ENCODE data around the gene AMBP.
"Not testable (repeated sequence)": the region's sequence is repeated elsewhere in the genome, so short reads cannot be mapped to it uniquely, and the experiment has no call there.

The AMBP gene

DNA sequence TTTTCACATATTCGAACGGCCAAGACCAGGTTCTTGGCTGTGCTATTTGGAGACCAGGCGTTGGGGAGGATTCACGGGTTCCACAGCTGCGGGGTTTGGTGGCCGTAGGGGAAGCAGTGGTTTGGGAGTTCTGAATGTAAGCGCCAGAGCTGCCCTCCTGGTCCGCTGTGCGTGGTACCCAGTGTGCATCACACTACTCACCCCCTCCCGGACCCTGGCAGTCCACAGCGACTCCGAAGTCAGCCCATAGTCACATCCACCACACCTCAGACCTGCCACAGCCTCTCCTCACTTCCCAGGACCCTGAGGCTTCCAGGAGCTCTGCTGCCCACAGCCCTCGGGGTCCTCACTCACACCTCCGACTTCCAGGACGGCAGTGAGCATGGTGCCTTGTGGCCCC is 26.8 kb downstream of the AMBP start:
- DNase-seq (ENCODE audit: low read depth in 2 of 2), result no peak

DNA sequence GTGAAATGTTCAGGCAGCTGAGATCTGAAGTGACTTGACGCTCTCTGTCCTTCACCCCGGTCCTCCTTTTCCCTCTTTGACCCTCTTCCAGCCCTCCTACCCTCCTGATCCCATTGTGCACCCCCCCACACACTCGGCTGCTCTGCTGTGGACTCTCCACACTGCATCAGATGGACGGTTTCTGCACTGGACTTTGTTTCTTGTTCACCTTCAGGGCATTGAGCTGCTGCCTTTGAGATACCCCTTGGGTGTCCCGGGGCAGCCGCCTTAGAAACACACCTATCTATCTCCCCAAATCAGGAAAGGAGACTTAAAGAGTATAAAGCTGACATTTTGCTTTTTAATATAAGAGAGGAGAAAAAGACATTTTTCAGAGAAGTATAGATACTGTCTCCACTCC is 27.5 kb downstream of the AMBP start:
- DNase-seq (ENCODE audit: low read depth in 2 of 2), result no peak

GRCh38 chr9:114050226-114050568 is 27.9 kb downstream of the AMBP start:
- DNase-seq (ENCODE audit: low read depth in 2 of 2), result no peak

DNA sequence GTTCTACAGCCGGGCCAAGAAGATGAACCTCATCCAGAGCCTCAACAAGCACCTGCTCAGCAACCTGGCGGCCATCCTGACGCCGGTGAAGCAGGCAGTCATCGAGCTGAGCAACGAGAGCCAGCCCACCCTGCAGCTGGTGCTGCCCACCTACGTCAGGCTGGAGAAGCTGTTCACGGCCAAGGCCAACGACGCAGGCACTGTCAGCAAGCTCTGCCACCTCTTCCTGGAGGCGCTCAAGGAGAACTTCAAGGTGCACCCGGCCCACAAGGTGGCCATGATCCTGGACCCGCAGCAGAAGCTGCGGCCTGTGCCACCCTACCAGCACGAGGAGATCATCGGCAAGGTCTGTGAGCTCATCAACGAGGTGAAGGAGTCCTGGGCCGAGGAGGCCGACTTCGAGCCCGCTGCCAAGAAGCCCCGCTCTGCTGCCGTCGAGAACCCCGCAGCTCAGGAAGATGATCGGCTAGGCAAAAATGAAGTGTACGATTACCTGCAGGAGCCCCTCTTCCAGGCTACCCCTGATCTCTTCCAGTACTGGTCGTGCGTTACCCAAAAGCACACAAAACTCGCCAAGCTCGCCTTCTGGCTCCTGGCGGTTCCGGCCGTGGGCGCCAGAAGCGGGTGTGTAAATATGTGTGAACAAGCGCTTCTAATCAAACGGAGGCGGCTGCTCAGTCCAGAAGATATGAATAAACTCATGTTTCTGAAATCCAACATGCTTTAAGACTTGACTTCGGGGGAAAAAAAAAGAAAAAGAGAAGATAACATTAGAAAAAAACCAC is 28.5 kb downstream of the AMBP start:
- DNase-seq (ENCODE audit: low read depth in 2 of 2), result no peak

GRCh38 chr9:114048533-114049415 is 29.3 kb downstream of the AMBP start:
- DNase-seq (ENCODE audit: low read depth in 2 of 2), result no peak

- DNase-seq (ENCODE audit: low read depth in 2 of 2), result no peak
Measured at GRCh38 chr9:114047717-114048116, 30.4 kb downstream of the AMBP start.

GRCh38 chr9:114046875-114047274 is 31.2 kb downstream of the AMBP start:
- DNase-seq (ENCODE audit: low read depth in 2 of 2), result no peak

GRCh38 chr9:114046237-114046755 is 31.8 kb downstream of the AMBP start:
- DNase-seq (ENCODE audit: low read depth in 2 of 2), result no peak

GRCh38 chr9:114043660-114044059 is 34.4 kb downstream of the AMBP start:
- not testable (repeated sequence) for DNase-seq (ENCODE audit: low read depth in 2 of 2)

GRCh38 chr9:114039484-114039883 is 38.6 kb downstream of the AMBP start:
- DNase-seq (ENCODE audit: low read depth in 2 of 2), result no peak

DNA sequence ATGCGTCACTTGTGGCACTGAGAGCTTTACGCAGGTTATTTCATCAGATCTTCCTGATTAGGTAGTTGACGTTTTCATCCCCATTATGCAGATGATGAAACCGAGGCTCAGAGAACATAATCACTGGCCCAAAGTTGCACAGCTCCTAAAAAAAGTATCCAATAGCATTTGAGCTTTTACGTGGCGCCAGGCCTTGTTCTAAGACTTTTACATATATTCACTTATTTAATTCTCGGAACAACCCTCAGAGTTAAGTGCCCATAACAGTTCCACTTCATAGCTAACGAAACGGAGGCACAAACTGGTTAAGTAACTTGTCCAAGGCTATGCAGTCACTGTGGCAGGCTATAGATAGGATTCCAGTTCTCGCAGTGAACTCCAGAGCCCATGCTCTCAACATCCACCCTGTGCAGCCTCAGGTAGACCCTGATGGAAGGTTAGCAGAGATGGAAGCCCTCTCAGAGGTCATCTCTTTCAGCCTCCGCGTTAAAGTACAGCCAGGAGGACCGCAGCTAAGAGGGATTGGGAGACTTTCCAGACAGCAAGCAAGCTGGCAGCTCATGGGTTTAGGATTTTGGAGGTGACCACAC is 39.3 kb downstream of the AMBP start:
- DNase-seq (ENCODE audit: low read depth in 2 of 2), result no peak

- no peak for DNase-seq (ENCODE audit: low read depth in 2 of 2)
Measured at GRCh38 chr9:114037961-114038723, 40.0 kb downstream of the AMBP start.

GRCh38 chr9:114037249-114037648 is 40.9 kb downstream of the AMBP start:
- no peak for DNase-seq (ENCODE audit: low read depth in 2 of 2)

GRCh38 chr9:114035845-114036801 is 42.0 kb downstream of the AMBP start:
- DNase-seq (ENCODE audit: low read depth in 2 of 2), result no peak

GRCh38 chr9:114035221-114035844 is 42.8 kb downstream of the AMBP start:
- DNase-seq (ENCODE audit: low read depth in 2 of 2), result no peak

- no peak for DNase-seq (ENCODE audit: low read depth in 2 of 2)
Measured at GRCh38 chr9:114034661-114035062, 43.4 kb downstream of the AMBP start.

DNA sequence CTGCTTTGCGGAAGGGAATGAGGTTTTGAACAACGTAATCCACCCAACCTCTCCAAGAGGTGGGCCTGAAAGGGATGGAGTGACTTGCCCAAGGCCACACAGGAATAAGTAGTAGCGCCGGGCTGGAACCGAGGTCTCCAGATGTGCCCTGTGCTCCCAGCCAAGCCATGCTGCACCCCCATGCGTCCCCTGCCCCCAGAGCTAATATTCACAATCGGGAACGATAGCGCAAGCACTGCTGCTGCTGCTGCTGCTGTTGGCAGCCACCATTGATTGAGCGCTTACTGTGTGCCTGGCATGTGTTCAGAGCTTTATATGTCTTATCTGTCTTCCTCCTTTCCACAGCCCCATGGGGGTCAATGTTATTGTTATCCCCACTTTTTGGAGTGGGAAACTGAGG is 43.9 kb downstream of the AMBP start:
- no peak for DNase-seq (ENCODE audit: low read depth in 2 of 2)

DNA sequence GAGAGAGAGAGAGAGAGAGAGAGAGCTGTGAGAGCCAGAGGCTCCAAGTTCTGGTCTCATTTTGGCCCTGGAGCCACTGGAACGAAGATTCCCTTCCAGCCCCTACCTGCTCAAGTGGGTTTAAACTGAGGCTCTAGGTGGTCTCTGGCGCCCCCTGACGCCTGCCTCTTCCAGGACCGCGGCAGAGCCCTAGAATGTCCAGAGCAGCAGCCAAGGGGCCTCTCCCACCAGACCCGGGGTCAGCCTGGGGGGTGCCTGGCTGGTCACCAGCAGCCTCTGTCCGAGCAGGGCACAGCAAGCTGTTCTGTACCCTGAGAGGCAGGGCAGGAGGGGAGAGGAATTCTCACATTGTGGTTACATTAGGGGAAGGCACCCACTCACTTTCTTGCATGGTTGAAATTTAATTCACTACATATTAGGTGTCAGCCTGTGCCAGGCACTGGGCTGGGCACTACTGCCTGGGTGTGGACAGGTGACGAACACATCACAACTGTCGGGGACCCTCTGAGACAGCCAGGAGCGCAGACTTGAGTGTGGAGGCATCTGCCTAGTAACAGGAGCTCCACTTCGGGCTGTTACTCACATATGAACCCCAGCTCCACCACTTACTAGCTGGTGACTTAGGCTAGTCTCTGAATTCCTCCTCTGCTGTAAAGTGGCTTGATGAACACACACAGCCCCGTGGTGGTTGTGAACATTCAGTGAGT is 44.5 kb downstream of the AMBP start:
- no peak for DNase-seq (ENCODE audit: low read depth in 2 of 2)
